K562 (cell line): Measurements from ENCODE around the gene KMT2D. TPM values are rescaled to one million over a fixed set of nuclear protein-coding genes. Genes with fewer than 3 reads are reported as not detected.
A peak's percentile ranks its signal among the peaks of the same experiment; 100 is the strongest.

Experiments used
- ATAC-seq: fragments of 200-7000 bp; cut with Tn5 transposase; 3 replicates; pipeline ENCODE4 v1.9.1; 2020; ENCODE audit warnings: moderate library complexity
- BruUV-seq: library from RNA; stranded (reverse); fragments of 400-500 nt; replicated peaks from 2 replicates; lab custom pipeline; 2021; lab: Mats Ljungman, UMichigan
- CTCF ChIA-PET: fragments of 300-600 bp; formaldehyde crosslinking; extraction: SDS; loops from one replicate; lab custom pipeline; 2021; ENCODE audit warnings: low intra/inter-chr PET ratio; lab: Yijun Ruan, JAX
- POLR2A ChIA-PET: fragments of 300-600, 350-650 bp; sonication (Branson Sonifier 250); formaldehyde crosslinking; extraction: SDS; loops from one replicate; lab custom pipeline; 2021; ENCODE audit warnings: antibody characterized with exemption, inconsistent platforms; lab: Yijun Ruan, JAX
- DNase-seq, 4 experiments: peaks; one replicate each; pipeline versions ENCODE4 v3.0.0 to v3.0.0-alpha.2; 2011 to 2018; ENCODE audit warnings: low spot score in 3 of 4, mixed read lengths in 3 of 4; ENCODE audit errors: extremely low read depth in 1 of 4
- FAIRE-seq: peaks from 2 replicates; lab custom pipeline; 2011; peaks lifted over from hg19 to GRCh38; lab: Jason Lieb, UNC
- H2AFZ ChIP-seq: 2 replicates; pipeline ENCODE4 v1.6.0; 2011; ENCODE audit warnings: low read depth, low read length, control low read depth, inconsistent platforms
- H3K27ac ChIP-seq: fragments of 200-600 bp; 3 replicates; pipeline ENCODE4 v1.8.0; 2011; ENCODE audit warnings: low read depth, mild to moderate bottlenecking, control low read depth, inconsistent platforms, low read length, moderate library complexity, mixed read lengths; ENCODE audit errors: extremely low read depth
- H3K27me3 ChIP-seq, 2 experiments: fragments of 300-600 bp in 1 of 2; 2 replicates in 1 of 2; 3 replicates in 1 of 2; pipeline versions ENCODE4 v1.6.0 to v1.8.0; 2011; ENCODE audit warnings: inconsistent platforms in 2 of 2, low read length in 2 of 2, mild to moderate bottlenecking in 1 of 2, mixed read lengths in 1 of 2, moderate library complexity in 1 of 2; ENCODE audit not compliant: control insufficient read depth in 2 of 2, insufficient read depth in 2 of 2
- H3K36me3 ChIP-seq: fragments of 300-600 bp; 3 replicates; pipeline ENCODE4 v1.8.0; 2011; ENCODE audit warnings: mild to moderate bottlenecking, low read length, inconsistent platforms; ENCODE audit not compliant: control insufficient read depth, insufficient read depth
- H3K4me1 ChIP-seq, 2 experiments: fragments of 200-600 bp in 1 of 2; replicated peaks in 1 of 2; 2 replicates in 1 of 2; 3 replicates in 1 of 2; pipeline versions ENCODE4 v1.5.1 to v1.8.0; 2011; ENCODE audit warnings: inconsistent platforms in 2 of 2, low read length in 2 of 2, mild to moderate bottlenecking in 1 of 2, mixed read lengths in 1 of 2, moderate library complexity in 1 of 2; ENCODE audit not compliant: control insufficient read depth in 2 of 2, insufficient read depth in 2 of 2
- H3K4me2 ChIP-seq: 2 replicates; pipeline ENCODE4 v1.6.1; 2011; ENCODE audit warnings: low read length, control low read depth, inconsistent platforms, mixed read lengths; ENCODE audit not compliant: insufficient read depth
- H3K4me3 ChIP-seq: fragments of 200-600 bp; sonication (generic), shearing (Covaris generic); 2 replicates; pipeline ENCODE4 v1.5.1; 2016; ENCODE audit warnings: control low read depth, inconsistent platforms
- H3K79me2 ChIP-seq: fragments of 200-600 bp; 3 replicates; pipeline ENCODE4 v1.8.0; 2011; ENCODE audit warnings: low read length, inconsistent platforms; ENCODE audit not compliant: control insufficient read depth, insufficient read depth
- H3K9ac ChIP-seq, 2 experiments: 2 replicates each; pipeline versions ENCODE4 v1.6.0 to v1.6.1; 2011; ENCODE audit warnings: low read depth in 2 of 2, low read length in 2 of 2, control low read depth in 1 of 2, inconsistent platforms in 1 of 2, mild to moderate bottlenecking in 1 of 2, mixed read lengths in 1 of 2; ENCODE audit not compliant: insufficient read depth in 1 of 2
- H3K9me1 ChIP-seq: one replicate; pipeline ENCODE4 v1.6.0; 2011; ENCODE audit warnings: inconsistent platforms, mild to moderate bottlenecking, low read length, moderate library complexity; ENCODE audit not compliant: control insufficient read depth, insufficient read depth
- H3K9me3 ChIP-seq: replicated peaks from 2 replicates; pipeline ENCODE4 v1.5.1; 2011; ENCODE audit warnings: low read depth, low read length, inconsistent platforms; ENCODE audit not compliant: control insufficient read depth, insufficient read depth
- H4K20me1 ChIP-seq: replicated peaks from 2 replicates; pipeline ENCODE4 v1.6.1; 2011; ENCODE audit warnings: low read length, inconsistent platforms, mixed read lengths; ENCODE audit not compliant: control insufficient read depth, insufficient read depth
- CTBP1 ChIP-seq: fragments of 450-650 bp; IDR thresholded peaks from 2 replicates; pipeline ENCODE4 v1.6.1; 2016; ENCODE audit warnings: borderline replicate concordance
- DPF2 ChIP-seq: fragments of 450-650 bp; IDR thresholded peaks from 2 replicates; pipeline ENCODE4 v1.6.1; 2016
- IRF2 ChIP-seq: sonication (generic); formaldehyde crosslinking; IDR thresholded peaks from 2 replicates; pipeline ENCODE4 v1.8.1; 2022; ENCODE audit warnings: mild to moderate bottlenecking, missing genetic modification reagents
- POLR2G ChIP-seq: fragments of 200-400 bp; formaldehyde crosslinking; IDR thresholded peaks from 2 replicates; pipeline ENCODE4 v1.6.1; 2017; ENCODE audit warnings: low read depth, mild to moderate bottlenecking, antibody characterized with exemption, low read length, moderate library complexity
- RHOXF2B ChIP-seq: fragments of 250-450 bp; sonication (Bioruptor Pico); conservative IDR thresholded peaks from 2 replicates; pipeline ENCODE4 v1.5.1; 2021
- SOX6 ChIP-seq: fragments of 450-650 bp; IDR thresholded peaks from 2 replicates; pipeline ENCODE4 v1.6.1; 2014; ENCODE audit warnings: mild to moderate bottlenecking
- ZKSCAN1 ChIP-seq: fragments of 150-350 bp; IDR thresholded peaks from 2 replicates; pipeline ENCODE4 v1.6.1; 2016; ENCODE audit warnings: low read depth, low read length
- WGBS: fragments of 100-300 bp; shearing (Covaris generic); methylation state at CpG from one replicate; pipeline ENCODE4 v1.1.6; 2016; ENCODE audit warnings: low coverage, mixed read lengths; ENCODE audit not compliant: insufficient coverage; ENCODE audit errors: missing lambda C conversion rate; 5-methylcytosine and 5-hydroxymethylcytosine counted together
- in situ Hi-C: fragments of 300-500 bp; cut with MboI; formaldehyde crosslinking; loops from 4 replicates; pipeline ENCODE4 v1.15.0; 2018; ENCODE audit warnings: inconsistent platforms, mixed read lengths
- intact Hi-C: fragments of 100-400 bp; cut with micrococcal nuclease; formaldehyde crosslinking; loops from 2 replicates; pipeline ENCODE4 v1.14.2; 2022
- polyA plus RNA-seq, 8 experiments: library from polyadenylated mRNA; depleted of rRNA in 4 of 8; stranded (reverse) in 5 of 8; unstranded in 3 of 8; fragments of >200 nt; fragmentation: Nextera tagmentation in 2 of 8; fragmentation: Illumina TruSeq in 1 of 8; extraction: Ambion mirVana in 2 of 8; extraction: Trizol in 1 of 8; gene quantifications; 2 replicates each; pipeline versions ENCODE4 v1.2.1 to v1.2.3, GENCODE V29; 2011 to 2014; ENCODE audit warnings: inconsistent platforms in 1 of 8, missing spikeins in 1 of 8
- total RNA-seq, 7 experiments: library from RNA; depleted of rRNA in 6 of 7; stranded (reverse); fragments of >200 nt in 6 of 7; fragmentation: Illumina TruSeq in 2 of 7; extraction: Trizol in 2 of 7; gene quantifications; 2 replicates each; pipeline versions ENCODE4 v1.2.1 to v1.2.3, GENCODE V29; 2011 to 2021; ENCODE audit warnings: low replicate concordance in 1 of 7
- TF ChIP-seq, protein P1 (sequence below): sonication (generic); formaldehyde crosslinking; IDR thresholded peaks from 2 replicates; pipeline ENCODE4 v1.8.0; 2022; ENCODE audit warnings: mild to moderate bottlenecking, missing genetic modification reagents
- TF ChIP-seq, protein P2 (sequence below): IDR thresholded peaks from 2 replicates; pipeline ENCODE4 v1.6.1; 2014; ENCODE audit warnings: antibody characterized with exemption

Gene KMT2D
- total and polyA plus RNA-seq, 9 of the 15 experiments (the other 6 are each of a cell fraction or from before 2014, with no cell fraction given) = 0.22 to 93.7 (median 13.7) TPM

- no TSS peak for BruUV-seq
- FAIRE-seq (no peak), DNase-seq (no peak), ATAC-seq (no peak)
- POLR2A ChIA-PET = interaction anchor here (0.6 to 2.0 kb wide), 2 partner anchors 12 to 37 kb away, joined by 4 to 9 read pairs; no protein-coding TSS in a partner anchor
- Histone ChIP-seq H3K4me3 (no peak overlapping the region), H3K27me3 (no peaks in the 10 kb centered on the region), H3K36me3 (peaks cover 100% of the 10 kb centered on the region), H3K9ac (no peak overlapping the region), H3K4me1 (peaks cover 0 to 5% of the 10 kb centered on the region in 2 experiments; a peak in 1 of 5 replicates), H4K20me1 (0 out of 2 replicates have a peak, but pooled peaks cover 5% of the 10 kb centered on the region), H3K9me1 (no peaks in the 10 kb centered on the region), H3K79me2 (no peaks in the 10 kb centered on the region), H3K27ac (no peak overlapping the region), H3K4me2 (no peak overlapping the region), H3K9me3 (no peaks in the 10 kb centered on the region), H2AFZ (no peak overlapping the region)
- intact Hi-C loops (no loop called here), in situ Hi-C loops (no loop called here)
- no peak for TF ChIP-seq CTBP1
- TF ChIP-seq IRF2 (CRISPR knock-in tag) = no peak
- TF ChIP-seq POLR2G = 0 out of 2 replicates have a peak, but pooled peaks have one; percentile 26
- WGBS = 95% methylated on average over 19 of the region's 21 CpGs
- CTCF ChIA-PET = no interaction called here
Observed at GRCh38 chr12:49026101-49026500, 34.5 kb downstream of the KMT2D start.

- ChIA-PET CTCF (no interaction called here), POLR2A (interaction anchor here (2.0 to 3.4 kb wide), 2 partner anchors 9 to 12 kb away, joined by 9 to 22 read pairs; no protein-coding TSS in a partner anchor)
- H3K9ac ChIP-seq = no peak overlapping the region
- no peak overlapping the region for H3K4me3 ChIP-seq
- no peak for DNase-seq
- peaks cover 3 to 5% of the 10 kb centered on the region in 2 experiments; a peak in 3 of 5 replicates for H3K4me1 ChIP-seq
- 0 out of 2 replicates have a peak, but pooled peaks cover 5% of the 10 kb centered on the region for H4K20me1 ChIP-seq
- no peak for ATAC-seq
- H3K9me1 ChIP-seq = no peaks in the 10 kb centered on the region
- no peak overlapping the region for H3K27ac ChIP-seq
- BruUV-seq = no TSS peak
- in situ Hi-C loops = no loop called here
- no peak overlapping the region for H3K4me2 ChIP-seq
- intact Hi-C loops = no loop called here
- no peak overlapping the region for H2AFZ ChIP-seq
- H3K36me3 ChIP-seq = peaks cover 100% of the 10 kb centered on the region
- peak; percentile 65 for FAIRE-seq
- WGBS = 81% methylated on average over 4 of the region's 4 CpGs
- no peaks in the 10 kb centered on the region for H3K9me3 ChIP-seq
- H3K27me3 ChIP-seq = no peaks in the 10 kb centered on the region
- H3K79me2 ChIP-seq = no peaks in the 10 kb centered on the region
- TF ChIP-seq RHOXF2B (no peak), SOX6 (no peak), ZKSCAN1 (no peak), DPF2 (no peak)
- TF ChIP-seq, protein P1, sequence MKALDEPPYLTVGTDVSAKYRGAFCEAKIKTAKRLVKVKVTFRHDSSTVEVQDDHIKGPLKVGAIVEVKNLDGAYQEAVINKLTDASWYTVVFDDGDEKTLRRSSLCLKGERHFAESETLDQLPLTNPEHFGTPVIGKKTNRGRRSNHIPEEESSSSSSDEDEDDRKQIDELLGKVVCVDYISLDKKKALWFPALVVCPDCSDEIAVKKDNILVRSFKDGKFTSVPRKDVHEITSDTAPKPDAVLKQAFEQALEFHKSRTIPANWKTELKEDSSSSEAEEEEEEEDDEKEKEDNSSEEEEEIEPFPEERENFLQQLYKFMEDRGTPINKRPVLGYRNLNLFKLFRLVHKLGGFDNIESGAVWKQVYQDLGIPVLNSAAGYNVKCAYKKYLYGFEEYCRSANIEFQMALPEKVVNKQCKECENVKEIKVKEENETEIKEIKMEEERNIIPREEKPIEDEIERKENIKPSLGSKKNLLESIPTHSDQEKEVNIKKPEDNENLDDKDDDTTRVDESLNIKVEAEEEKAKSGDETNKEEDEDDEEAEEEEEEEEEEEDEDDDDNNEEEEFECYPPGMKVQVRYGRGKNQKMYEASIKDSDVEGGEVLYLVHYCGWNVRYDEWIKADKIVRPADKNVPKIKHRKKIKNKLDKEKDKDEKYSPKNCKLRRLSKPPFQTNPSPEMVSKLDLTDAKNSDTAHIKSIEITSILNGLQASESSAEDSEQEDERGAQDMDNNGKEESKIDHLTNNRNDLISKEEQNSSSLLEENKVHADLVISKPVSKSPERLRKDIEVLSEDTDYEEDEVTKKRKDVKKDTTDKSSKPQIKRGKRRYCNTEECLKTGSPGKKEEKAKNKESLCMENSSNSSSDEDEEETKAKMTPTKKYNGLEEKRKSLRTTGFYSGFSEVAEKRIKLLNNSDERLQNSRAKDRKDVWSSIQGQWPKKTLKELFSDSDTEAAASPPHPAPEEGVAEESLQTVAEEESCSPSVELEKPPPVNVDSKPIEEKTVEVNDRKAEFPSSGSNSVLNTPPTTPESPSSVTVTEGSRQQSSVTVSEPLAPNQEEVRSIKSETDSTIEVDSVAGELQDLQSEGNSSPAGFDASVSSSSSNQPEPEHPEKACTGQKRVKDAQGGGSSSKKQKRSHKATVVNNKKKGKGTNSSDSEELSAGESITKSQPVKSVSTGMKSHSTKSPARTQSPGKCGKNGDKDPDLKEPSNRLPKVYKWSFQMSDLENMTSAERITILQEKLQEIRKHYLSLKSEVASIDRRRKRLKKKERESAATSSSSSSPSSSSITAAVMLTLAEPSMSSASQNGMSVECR (CRISPR knock-in tag) = no peak
- TF ChIP-seq, protein P2, sequence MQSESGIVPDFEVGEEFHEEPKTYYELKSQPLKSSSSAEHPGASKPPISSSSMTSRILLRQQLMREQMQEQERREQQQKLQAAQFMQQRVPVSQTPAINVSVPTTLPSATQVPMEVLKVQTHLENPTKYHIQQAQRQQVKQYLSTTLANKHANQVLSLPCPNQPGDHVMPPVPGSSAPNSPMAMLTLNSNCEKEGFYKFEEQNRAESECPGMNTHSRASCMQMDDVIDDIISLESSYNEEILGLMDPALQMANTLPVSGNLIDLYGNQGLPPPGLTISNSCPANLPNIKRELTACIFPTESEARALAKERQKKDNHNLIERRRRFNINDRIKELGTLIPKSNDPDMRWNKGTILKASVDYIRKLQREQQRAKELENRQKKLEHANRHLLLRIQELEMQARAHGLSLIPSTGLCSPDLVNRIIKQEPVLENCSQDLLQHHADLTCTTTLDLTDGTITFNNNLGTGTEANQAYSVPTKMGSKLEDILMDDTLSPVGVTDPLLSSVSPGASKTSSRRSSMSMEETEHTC = no peak
Observed at GRCh38 chr12:49025463-49025862, 35.1 kb downstream of the KMT2D start.
